Liver (tissue), 9 donors: ENCODE data around the gene ZNF839. TPM values are rescaled to one million over a fixed set of nuclear protein-coding genes. Genes with fewer than 3 reads are reported as not detected.

Experiments
- DNase-seq: peaks from one replicate; pipeline ENCODE4 v3.0.0-alpha.2; 2017; ENCODE audit warnings: low spot score
- H3K27ac ChIP-seq, 2 donors: one replicate each; pipeline ENCODE4 v1.7.0; 2013; ENCODE audit warnings: inconsistent platforms in 2 of 2, low read length in 2 of 2, control low read depth in 1 of 2, low read depth in 1 of 2, mild to moderate bottlenecking in 1 of 2
- H3K27me3 ChIP-seq, 4 donors: one replicate each; pipeline versions ENCODE4 v1.6.1 to v1.7.0; 2013; ENCODE audit warnings: low read length in 3 of 4, inconsistent platforms in 1 of 4, mild to moderate bottlenecking in 1 of 4, moderate library complexity in 1 of 4; ENCODE audit not compliant: control insufficient read depth in 4 of 4, insufficient read depth in 4 of 4
- H3K36me3 ChIP-seq, 4 donors: one replicate each; pipeline versions ENCODE4 v1.6.1 to v1.7.0; 2013; ENCODE audit warnings: low read length in 3 of 4, mild to moderate bottlenecking in 3 of 4, low read depth in 1 of 4, moderate library complexity in 1 of 4; ENCODE audit not compliant: control insufficient read depth in 4 of 4, insufficient read depth in 3 of 4
- H3K4me1 ChIP-seq, 4 donors: one replicate each; pipeline versions ENCODE4 v1.6.1 to v1.7.0; 2013; ENCODE audit warnings: low read length in 3 of 4, mild to moderate bottlenecking in 3 of 4, moderate library complexity in 1 of 4; ENCODE audit not compliant: control insufficient read depth in 4 of 4, insufficient read depth in 4 of 4
- H3K4me3 ChIP-seq, 3 donors: one replicate each; pipeline versions ENCODE4 v1.6.1 to v1.7.0; 2013; ENCODE audit warnings: low read length in 3 of 3, control low read depth in 1 of 3, low read depth in 1 of 3, mild to moderate bottlenecking in 1 of 3
- H3K9ac ChIP-seq, 2 donors: one replicate each; pipeline ENCODE4 v1.7.0; 2013; ENCODE audit warnings: low read length in 2 of 2, mild to moderate bottlenecking in 2 of 2, moderate library complexity in 2 of 2, control low read depth in 1 of 2, low read depth in 1 of 2
- H3K9me3 ChIP-seq, 4 donors: one replicate each; pipeline versions ENCODE4 v1.6.1 to v1.7.0; 2013; ENCODE audit warnings: low read length in 3 of 4; ENCODE audit not compliant: control insufficient read depth in 4 of 4
- ATF3 ChIP-seq: IDR thresholded peaks from 2 replicates; pipeline ENCODE4 v1.6.1; 2016; ENCODE audit warnings: antibody characterized with exemption
- CTCF ChIP-seq: fragments of 150-350 bp; IDR thresholded peaks from 2 replicates; pipeline ENCODE4 v1.5.1; 2017; ENCODE audit warnings: improper control_type of control experiment, low read depth, low read length; ENCODE audit not compliant: missing input control
- EGR1 ChIP-seq, 2 donors: IDR thresholded peaks; 2 replicates each; pipeline ENCODE4 v1.6.1; 2016 to 2018; ENCODE audit warnings: antibody characterized with exemption in 2 of 2, low read depth in 2 of 2
- FOXA1 ChIP-seq: IDR thresholded peaks from 2 replicates; pipeline ENCODE4 v1.6.1; 2016; ENCODE audit warnings: antibody characterized with exemption
- FOXA2 ChIP-seq: IDR thresholded peaks from 2 replicates; pipeline ENCODE4 v1.6.1; 2016; ENCODE audit warnings: antibody characterized with exemption
- GABPA ChIP-seq, 2 donors: IDR thresholded peaks in 1 of 2; conservative IDR thresholded peaks in 1 of 2; 2 replicates each; pipeline ENCODE4 v1.6.1; 2016; ENCODE audit warnings: antibody characterized with exemption in 2 of 2, mild to moderate bottlenecking in 1 of 2, moderate library complexity in 1 of 2
- HNF4A ChIP-seq, 2 donors: conservative IDR thresholded peaks; 2 replicates each; pipeline ENCODE4 v1.6.1; 2016; ENCODE audit warnings: antibody characterized with exemption in 2 of 2, mild to moderate bottlenecking in 2 of 2
- HNF4G ChIP-seq: IDR thresholded peaks from 2 replicates; pipeline ENCODE4 v1.6.1; 2016; ENCODE audit warnings: antibody characterized with exemption
- JUND ChIP-seq, 2 donors: IDR thresholded peaks; 2 replicates each; pipeline ENCODE4 v1.6.1; 2016; ENCODE audit warnings: antibody characterized with exemption in 2 of 2
- MAX ChIP-seq: IDR thresholded peaks from 2 replicates; pipeline ENCODE4 v1.6.1; 2016; ENCODE audit warnings: antibody characterized with exemption
- NR2F2 ChIP-seq: IDR thresholded peaks from 2 replicates; pipeline ENCODE4 v1.6.1; 2016; ENCODE audit warnings: antibody characterized with exemption
- RAD21 ChIP-seq, 2 donors: IDR thresholded peaks; 2 replicates each; pipeline ENCODE4 v1.6.1; 2016; ENCODE audit warnings: antibody characterized with exemption in 2 of 2, mild to moderate bottlenecking in 2 of 2
- REST ChIP-seq: IDR thresholded peaks from 2 replicates; pipeline ENCODE4 v1.6.1; 2016; ENCODE audit warnings: antibody characterized with exemption, mild to moderate bottlenecking
- RXRA ChIP-seq, 2 donors: IDR thresholded peaks; 2 replicates each; pipeline ENCODE4 v1.6.1; 2017 to 2018; ENCODE audit warnings: antibody characterized with exemption in 2 of 2, mild to moderate bottlenecking in 1 of 2
- SP1 ChIP-seq: IDR thresholded peaks from 2 replicates; pipeline ENCODE4 v1.6.1; 2018; ENCODE audit warnings: antibody characterized with exemption, mild to moderate bottlenecking
- TAF1 ChIP-seq: conservative IDR thresholded peaks from 2 replicates; pipeline ENCODE4 v1.6.1; 2016; ENCODE audit warnings: antibody characterized with exemption, mild to moderate bottlenecking
- YY1 ChIP-seq: IDR thresholded peaks from 2 replicates; pipeline ENCODE4 v1.6.1; 2016; ENCODE audit warnings: antibody characterized with exemption, mild to moderate bottlenecking
- WGBS: extraction: QIAGEN DNeasy Blood & Tissue Kit; methylation state at CpG from one replicate; pipeline ENCODE4 v1.1.7; 2013; 5-methylcytosine and 5-hydroxymethylcytosine counted together
- polyA plus RNA-seq, 2 donors: library from polyadenylated mRNA; stranded (reverse) in 1 of 2; unstranded in 1 of 2; fragments of 200-250 nt in 1 of 2; fragments of >200 nt in 1 of 2; fragmentation: Nextera tagmentation in 1 of 2; extraction: Ambion mirVana in 1 of 2; gene quantifications; one replicate each; pipeline versions ENCODE4 v1.2.1 to v1.2.3, GENCODE V29; 2013 to 2015
- total RNA-seq, 2 donors: library from RNA; depleted of rRNA; stranded (reverse); fragments of >200 nt; gene quantifications; one replicate each; pipeline ENCODE4 v1.2.3, GENCODE V29; 2014
- TF ChIP-seq, protein P1 (sequence below): IDR thresholded peaks from 2 replicates; pipeline ENCODE4 v1.6.1; 2016; ENCODE audit warnings: antibody characterized with exemption
- donor health status: healthy.
- donor health status: healthy.
- donor health status: healthy.
- donor health status: healthy.
- donor health status: healthy.

The ZNF839 gene
- total and polyA plus RNA-seq, 4 donors = 3.1 to 5.6 (median 4.3) TPM

GRCh38 chr14:102316338-102316742 is 3.2 kb upstream of the ZNF839 start:
- Histone ChIP-seq H3K4me1 (peaks cover 7 to 50% (median 37%) of the 10 kb centered on the region in 4 donors), H3K27me3 (no peaks in the 10 kb centered on the region), H3K36me3 (no peaks in the 10 kb centered on the region), H3K9me3 (no peaks in the 10 kb centered on the region), H3K4me3 (peak overlapping the region; percentile 23 to 59 (median 50)), H3K27ac (peak overlapping the region; percentile 61 to 73), H3K9ac (peak overlapping the region; percentile 4 to 70)
- 7% methylated on average over 10 of the region's 10 CpGs for WGBS
- TF ChIP-seq GABPA (IDR thresholded peaks at IDR 0.05 in 1 of 2, conservative IDR thresholded peaks at IDR 0.05 in 1 of 2) (peak in 1 of 2 donors; percentile 18), SP1 (no peak)
- peak; percentile 48 for DNase-seq

- DNase-seq = peak; percentile 98
- Histone ChIP-seq H3K27ac (peak overlapping the region; percentile 71 to 73), H3K4me3 (peak overlapping the region; percentile 43 to 65 (median 50)), H3K4me1 (peaks cover 7 to 55% (median 38%) of the 10 kb centered on the region in 4 donors), H3K36me3 (no peaks in the 10 kb centered on the region), H3K9me3 (no peaks in the 10 kb centered on the region), H3K9ac (peak overlapping the region; percentile 4 to 70), H3K27me3 (no peaks in the 10 kb centered on the region)
- 2% methylated on average over 54 of the region's 54 CpGs for WGBS
- TF ChIP-seq, protein P1, sequence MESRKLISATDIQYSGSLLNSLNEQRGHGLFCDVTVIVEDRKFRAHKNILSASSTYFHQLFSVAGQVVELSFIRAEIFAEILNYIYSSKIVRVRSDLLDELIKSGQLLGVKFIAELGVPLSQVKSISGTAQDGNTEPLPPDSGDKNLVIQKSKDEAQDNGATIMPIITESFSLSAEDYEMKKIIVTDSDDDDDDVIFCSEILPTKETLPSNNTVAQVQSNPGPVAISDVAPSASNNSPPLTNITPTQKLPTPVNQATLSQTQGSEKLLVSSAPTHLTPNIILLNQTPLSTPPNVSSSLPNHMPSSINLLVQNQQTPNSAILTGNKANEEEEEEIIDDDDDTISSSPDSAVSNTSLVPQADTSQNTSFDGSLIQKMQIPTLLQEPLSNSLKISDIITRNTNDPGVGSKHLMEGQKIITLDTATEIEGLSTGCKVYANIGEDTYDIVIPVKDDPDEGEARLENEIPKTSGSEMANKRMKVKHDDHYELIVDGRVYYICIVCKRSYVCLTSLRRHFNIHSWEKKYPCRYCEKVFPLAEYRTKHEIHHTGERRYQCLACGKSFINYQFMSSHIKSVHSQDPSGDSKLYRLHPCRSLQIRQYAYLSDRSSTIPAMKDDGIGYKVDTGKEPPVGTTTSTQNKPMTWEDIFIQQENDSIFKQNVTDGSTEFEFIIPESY = peak; percentile 44
- TF ChIP-seq JUND (IDR thresholded peaks at IDR 0.05) (no peak), NR2F2 (peak; percentile 43), TAF1 (no peak), REST (peak; percentile 30), EGR1 (IDR thresholded peaks at IDR 0.05; ENCODE audit: low read depth in 2 of 2) (no peak), CTCF (peak; percentile 65), FOXA1 (peak; percentile 55), ATF3 (peak; percentile 99), HNF4A (conservative IDR thresholded peaks at IDR 0.05) (no peak), HNF4G (no peak), SP1 (peak; percentile 24), GABPA (IDR thresholded peaks at IDR 0.05 in 1 of 2, conservative IDR thresholded peaks at IDR 0.05 in 1 of 2) (peak in 1 of 2 donors; percentile 45), FOXA2 (no peak), RAD21 (IDR thresholded peaks at IDR 0.05) (no peak), RXRA (IDR thresholded peaks at IDR 0.05) (peak; percentile 47 to 54), MAX (peak; percentile 17), YY1 (no peak)
Observed at GRCh38 chr14:102316743-102317563, 2.6 kb upstream of the ZNF839 start.
